ENCODE measurements around the gene EFCAB11.
A peak's percentile ranks its signal among the peaks of the same experiment; 100 is the strongest.

EFCAB11 gene

DNA sequence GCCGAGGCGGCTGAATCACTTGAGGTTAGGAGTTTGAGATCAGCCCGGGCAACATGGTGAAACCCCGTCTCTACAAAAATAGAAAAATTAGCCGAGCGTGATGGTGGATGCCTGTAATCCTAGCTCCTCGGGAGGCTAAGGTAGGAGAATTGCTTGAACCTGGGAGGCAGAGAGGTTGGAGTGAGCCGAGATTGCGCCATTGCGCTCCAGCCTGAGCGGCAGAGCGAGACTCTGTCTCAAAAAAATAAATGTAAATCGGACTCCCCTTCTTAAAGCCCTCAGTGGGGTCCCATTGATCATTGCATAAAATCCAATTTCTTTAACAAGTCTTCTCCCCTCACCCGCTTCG, 2.1 kb upstream of the EFCAB11 start:
- DNase-seq = no peak

DNA sequence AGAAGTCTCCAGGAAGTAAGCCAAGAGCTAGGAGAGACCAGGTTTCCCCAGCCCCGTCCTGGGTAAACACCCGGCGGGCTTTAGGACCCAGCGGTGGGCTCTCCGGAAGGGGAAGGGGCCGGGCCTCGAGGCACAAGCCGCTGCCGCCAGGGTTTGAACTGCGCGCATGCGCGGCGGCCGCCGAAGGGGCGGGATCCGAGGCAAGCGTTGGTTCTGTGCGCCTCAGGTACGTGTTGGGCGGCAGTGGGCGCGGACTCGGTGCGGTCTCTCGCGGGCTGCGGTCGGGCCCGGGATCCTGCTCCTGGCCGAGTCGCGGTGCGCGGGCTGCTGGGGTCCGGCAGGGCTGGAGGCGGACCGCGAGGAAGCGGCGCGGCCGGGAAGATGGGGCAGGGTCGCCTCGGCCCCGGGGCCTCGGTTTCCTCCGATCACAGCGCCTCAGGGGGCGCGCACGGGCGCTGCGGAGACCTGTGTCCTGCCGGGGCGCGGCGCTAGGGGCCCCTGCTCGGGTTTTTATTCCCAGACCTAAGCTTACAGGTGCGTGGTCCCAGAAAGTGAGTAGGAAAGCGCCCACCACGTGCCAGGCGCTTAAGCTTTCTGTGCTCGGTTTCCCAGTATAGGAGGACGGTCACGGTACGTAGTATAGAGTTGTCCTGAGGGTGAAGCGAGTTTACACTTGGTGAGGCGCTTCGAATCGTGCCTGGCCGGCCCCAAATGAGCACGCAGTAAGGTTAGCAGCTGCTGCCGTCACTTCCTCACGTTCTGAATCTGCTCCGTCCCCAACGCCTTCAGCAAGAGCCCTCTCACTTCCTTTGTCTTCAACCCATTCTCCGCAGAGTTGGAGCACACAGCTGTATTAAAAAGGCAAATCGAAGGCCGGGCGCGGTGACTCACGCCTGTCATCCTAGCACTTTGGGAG, 1.5 kb upstream of the EFCAB11 start, which contains the start of gene TDP1:
Gene TDP1 (plus strand): TSS at position 183 of the 916 bp plus-strand sequence. CDS start 7,188 bp downstream, outside the sequence.
- DNase-seq = peak; percentile 96

DNA sequence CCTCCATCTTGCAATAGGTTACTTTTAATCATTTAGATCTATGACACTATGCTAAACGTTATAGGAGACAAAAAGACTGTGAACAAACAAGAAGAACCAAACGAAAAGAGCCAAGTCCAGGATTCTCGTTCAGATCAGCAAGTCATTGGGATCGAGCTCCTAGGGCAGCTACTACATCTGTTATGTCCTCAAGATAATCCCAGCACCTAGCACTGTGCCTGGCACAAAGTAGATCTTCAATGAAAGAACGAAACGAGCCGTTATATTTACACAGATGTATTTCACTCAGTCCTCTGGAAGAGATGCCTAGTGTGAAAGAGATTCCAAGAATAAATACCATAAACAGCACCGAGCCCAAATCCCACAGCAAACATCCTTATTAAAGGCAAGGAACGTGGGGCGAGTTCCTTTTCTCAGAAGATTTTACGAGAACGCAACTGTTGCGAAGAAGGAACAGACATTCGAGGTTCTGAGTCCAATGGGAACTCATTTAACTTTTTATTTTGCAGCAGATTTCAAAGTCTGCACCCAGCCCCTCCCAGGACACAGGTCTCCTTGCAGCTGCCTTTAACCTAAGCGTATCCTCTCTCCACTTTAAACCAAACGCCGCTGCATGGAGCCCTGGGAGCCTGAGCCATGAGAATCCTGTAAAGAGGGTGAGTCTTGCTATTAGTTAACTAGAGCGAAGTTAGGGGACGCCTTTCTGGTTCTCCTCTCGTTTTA, 653 bp upstream of the EFCAB11 start:
- DNase-seq = no peak

- DNase-seq = no peak
These were observed 928 bp downstream of the EFCAB11 start for GRCh38 chr14:89953602-89954001.

- DNase-seq = no peak
These were observed 2.0 kb downstream of the EFCAB11 start for GRCh38 chr14:89952576-89952975.

- DNase-seq = no peak
These were observed 7.2 kb downstream of the EFCAB11 start for GRCh38 chr14:89947344-89947743.

GRCh38 chr14:89941830-89942377, 12.6 kb downstream of the EFCAB11 start:
- no peak for DNase-seq

DNA sequence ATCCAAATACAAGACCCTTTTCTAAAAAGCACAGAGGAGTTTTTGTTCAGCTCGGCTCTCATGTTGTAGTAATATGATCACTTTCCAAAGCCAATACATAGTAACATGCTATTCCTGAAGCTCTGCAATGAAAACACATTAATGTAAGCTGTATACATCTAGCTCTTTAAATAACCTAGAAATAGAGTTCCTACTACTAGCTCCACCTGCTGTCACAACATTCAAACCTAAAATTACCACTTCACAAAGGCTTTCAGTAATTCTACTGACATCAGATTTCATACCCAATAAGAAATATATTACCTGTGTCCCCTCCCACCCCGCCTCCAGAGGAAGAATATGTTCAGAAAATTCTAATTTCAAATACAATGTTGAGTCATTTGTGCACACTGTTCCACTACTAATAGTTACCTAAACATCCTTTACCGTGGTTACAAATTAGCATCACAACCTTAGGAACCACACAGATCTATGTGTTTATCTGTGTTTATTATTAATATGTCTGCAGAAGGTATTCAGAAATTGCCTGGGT, 17.8 kb downstream of the EFCAB11 start:
- no peak for DNase-seq

DNA sequence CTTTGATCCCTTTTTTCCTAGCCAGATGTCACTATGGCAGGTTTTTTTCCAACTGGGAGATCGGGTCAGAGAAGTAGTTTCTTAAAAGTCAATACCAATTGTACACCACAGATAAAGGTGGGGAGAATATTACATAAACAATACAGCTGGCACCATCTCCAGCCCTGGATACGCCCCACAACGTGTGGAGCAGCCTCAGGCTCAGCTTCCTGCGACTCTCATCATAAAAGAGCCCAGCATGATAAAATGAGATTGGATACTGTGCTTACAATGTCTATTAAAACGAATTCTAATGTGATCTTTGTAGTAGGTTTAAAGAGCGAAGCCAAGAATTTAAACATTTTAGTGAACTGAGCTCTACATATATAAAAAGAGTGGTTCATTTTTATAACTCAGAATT, 21.5 kb downstream of the EFCAB11 start:
- DNase-seq = no peak

- DNase-seq = no peak
These were observed 27.2 kb downstream of the EFCAB11 start for GRCh38 chr14:89927186-89927865.

DNA sequence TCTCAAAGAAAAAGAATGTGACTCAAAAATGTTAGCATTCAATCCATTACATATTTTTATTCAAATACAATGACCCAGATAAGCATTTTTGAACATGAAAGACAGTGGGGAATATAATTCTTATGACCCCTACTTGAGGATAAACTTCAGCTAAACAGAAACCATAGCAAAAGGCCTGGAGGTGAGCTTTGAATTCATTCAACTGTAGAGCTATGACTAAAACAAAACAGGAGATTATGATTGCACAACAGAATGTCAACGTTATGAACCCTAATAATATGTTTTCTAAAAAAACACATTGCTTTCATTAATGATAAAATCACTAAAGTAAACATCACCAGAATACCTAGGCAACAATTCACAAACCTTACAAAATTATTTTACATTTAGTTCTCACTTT, 27.8 kb downstream of the EFCAB11 start:
- no peak for DNase-seq

DNA sequence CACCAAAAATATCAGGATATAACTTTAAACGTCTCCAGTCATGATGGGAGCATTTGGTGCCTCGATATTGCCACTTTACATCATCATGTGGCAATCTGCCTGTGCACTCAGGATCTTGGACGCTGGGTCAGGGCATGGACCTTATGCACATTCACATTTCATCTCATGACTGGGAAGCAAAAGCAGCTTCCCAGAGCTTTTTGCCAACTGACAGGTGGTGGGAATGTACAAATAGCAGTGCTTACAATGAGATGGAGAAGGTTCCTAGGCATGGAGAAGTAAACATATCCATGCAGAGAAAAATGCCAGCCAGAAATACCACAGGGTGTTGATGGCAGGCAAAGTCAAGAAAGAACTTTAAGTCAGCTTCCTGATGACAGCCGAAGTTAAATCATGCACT, 30.3 kb downstream of the EFCAB11 start:
- DNase-seq = no peak

DNA sequence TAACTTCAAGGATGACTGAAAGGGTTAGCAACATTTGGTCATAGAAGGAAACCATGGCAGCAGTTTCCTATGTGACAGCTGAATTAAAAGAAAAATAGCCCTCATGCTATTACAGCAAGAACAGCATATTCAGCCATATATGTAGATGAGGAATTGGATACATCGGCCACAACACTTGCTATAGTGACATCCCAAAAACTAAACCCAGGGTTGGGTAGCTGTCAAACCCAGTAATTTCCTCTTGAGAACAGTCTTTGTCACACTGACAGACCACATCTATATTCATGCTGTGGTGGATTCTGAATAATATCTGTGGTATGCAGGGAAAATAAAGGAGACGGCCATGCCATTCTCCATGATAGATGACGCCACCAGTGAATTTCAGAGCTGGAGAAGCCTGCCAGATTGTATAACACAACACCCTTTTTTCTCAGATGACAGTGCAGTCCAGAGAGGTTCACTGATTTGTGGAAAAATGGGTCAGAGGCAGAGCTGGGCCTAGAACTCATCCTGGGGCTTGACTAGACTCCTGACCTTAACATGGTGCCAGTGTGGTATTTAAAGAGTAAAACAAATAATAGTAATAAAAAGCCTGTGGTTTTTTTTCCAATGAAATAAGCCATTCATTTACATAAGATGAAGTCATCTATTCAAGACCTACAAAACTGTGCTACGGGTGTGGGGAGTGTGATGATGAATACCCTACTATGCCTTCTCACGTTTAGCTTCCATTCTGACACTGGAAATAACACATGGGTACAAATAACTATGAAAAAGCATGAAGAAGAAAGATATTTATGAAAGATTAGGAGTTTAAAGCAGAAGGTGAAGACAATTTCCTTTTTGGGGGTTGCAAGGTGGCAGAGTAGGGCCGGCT, 32.3 kb downstream of the EFCAB11 start:
- DNase-seq = no peak

DNA sequence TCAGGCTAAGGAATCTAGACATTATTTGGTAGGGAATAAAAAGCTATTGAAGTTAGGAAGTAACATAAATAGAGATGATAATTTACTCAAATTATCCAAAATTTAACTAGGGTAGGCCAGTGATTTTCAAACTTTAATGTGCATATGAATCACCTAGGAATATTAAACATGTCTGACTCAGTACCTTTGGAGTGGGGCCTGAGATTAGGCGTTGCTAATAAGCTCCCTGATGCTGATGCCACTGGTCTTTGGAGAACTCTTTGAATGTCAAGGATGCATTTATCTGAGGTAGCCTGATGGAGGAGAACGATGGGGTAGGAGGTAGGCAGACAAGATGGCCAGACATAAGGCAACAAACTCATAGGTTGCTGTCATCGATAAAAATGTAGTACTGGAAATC, 33.2 kb downstream of the EFCAB11 start:
- DNase-seq = no peak

GRCh38 chr14:89920056-89920455, 34.5 kb downstream of the EFCAB11 start:
- no peak for DNase-seq

GRCh38 chr14:89918721-89919120, 35.8 kb downstream of the EFCAB11 start:
- DNase-seq = no peak

DNA sequence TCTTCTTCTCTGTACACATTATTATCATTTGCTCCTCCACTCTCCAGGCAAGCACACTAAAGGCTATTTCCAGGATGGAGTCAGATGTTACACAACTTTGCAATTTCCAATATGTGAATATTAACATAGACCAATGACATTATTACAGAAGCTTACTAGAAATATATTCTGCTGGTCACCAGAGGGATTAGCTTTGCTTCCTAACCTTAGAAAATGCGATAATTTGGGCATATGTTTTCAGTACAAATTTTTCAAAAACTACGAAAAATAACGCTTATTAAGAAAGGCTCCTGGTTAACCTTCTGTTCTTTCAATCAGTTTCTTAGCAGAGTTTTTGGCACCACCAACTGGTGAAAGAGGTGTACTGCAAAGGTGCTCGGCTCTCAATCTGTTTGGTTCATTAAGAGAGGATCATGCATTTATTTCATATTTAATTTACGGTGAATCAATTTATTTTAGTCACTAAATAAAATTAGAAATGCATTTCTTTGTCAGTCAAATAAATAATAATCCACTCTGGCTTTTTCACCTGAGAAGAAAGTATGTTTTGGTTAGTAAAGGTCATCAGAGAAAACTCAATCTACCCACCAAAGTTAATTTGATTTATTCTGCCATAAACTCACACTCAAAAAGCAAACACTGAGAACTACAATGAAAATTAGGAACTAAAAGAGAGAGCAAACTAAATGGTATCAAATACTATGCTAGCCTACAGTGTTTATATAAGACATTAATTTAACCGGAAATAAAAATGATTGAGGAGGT, 39.2 kb downstream of the EFCAB11 start:
- DNase-seq = peak; percentile 40

- no peak for DNase-seq
These were observed 41.8 kb downstream of the EFCAB11 start for GRCh38 chr14:89912667-89913211.

DNA sequence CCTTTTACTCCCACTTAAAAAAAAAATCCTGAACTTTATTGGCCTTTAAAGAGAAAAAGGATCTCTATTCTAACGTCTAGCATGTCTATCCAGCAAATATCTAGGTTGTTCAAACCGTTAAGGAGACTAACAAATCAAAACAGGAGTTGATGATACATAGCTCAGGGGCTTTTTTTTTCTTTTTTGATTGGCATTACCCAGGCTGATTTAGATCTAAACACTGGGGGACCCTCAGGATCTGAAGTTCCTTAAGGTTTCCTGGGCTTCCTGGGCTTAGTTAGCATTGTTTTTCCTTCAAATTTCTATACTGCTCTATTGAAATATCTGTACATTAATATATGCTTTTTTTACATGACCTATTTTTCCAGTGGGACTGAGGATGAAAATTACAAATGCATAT, 42.3 kb downstream of the EFCAB11 start:
- no peak for DNase-seq

GRCh38 chr14:89911010-89911919, 43.3 kb downstream of the EFCAB11 start:
- no peak for DNase-seq
